Lower leg skin (tissue), 4 donors: ENCODE measurements around the gene NUDT16L1. TPM values are rescaled to one million over a fixed set of nuclear protein-coding genes. Genes with fewer than 3 reads are reported as not detected.
"Not testable (repeated sequence)": the region's sequence is repeated elsewhere in the genome, so short reads cannot be mapped to it uniquely, and the experiment has no call there.

Source experiments
- DNase-seq, 2 donors: peaks; one replicate each; pipeline ENCODE4 v3.0.0-alpha.2; 2019; ENCODE audit warnings: low spot score in 2 of 2
- H3K4me3 ChIP-seq: fragments of 200-600 bp; sonication (generic); 2 replicates; pipeline ENCODE4 v1.5.1; 2017; ENCODE audit warnings: mild to moderate bottlenecking, low read depth; ENCODE audit not compliant: poor library complexity, severe bottlenecking
- POLR2A ChIP-seq, 2 donors: fragments of 450-650 bp; IDR thresholded peaks; one replicate each; pipeline ENCODE4 v1.6.1; 2016 to 2017; ENCODE audit warnings: antibody characterized with exemption in 2 of 2, mild to moderate bottlenecking in 1 of 2, moderate library complexity in 1 of 2
- WGBS, 2 donors: methylation state at CpG; one replicate each; pipeline ENCODE4 v1.1.5; 2018; 5-methylcytosine and 5-hydroxymethylcytosine counted together
- intact Hi-C: fragments of 100-400 bp; cut with DNase I; formaldehyde crosslinking; loops from one replicate; pipeline ENCODE4 v1.15.0; 2023; ENCODE audit warnings: low total_unique reads
- total RNA-seq, 4 donors: library from RNA; depleted of rRNA; stranded (reverse); fragments of >200 nt; gene quantifications; one replicate each; pipeline ENCODE4 v1.1.0, GENCODE V29; 2016
- TF ChIP-seq, protein P1 (sequence below), 3 donors: fragments of 450-650 bp; IDR thresholded peaks; one replicate each; pipeline ENCODE4 v1.5.1; 2016; ENCODE audit warnings: antibody characterized with exemption in 3 of 3, mild to moderate bottlenecking in 3 of 3, moderate library complexity in 2 of 3

The NUDT16L1 gene
- 10 to 100 TPM; 18.5 to 27.8 (median 23.6) TPM for total RNA-seq

DNA sequence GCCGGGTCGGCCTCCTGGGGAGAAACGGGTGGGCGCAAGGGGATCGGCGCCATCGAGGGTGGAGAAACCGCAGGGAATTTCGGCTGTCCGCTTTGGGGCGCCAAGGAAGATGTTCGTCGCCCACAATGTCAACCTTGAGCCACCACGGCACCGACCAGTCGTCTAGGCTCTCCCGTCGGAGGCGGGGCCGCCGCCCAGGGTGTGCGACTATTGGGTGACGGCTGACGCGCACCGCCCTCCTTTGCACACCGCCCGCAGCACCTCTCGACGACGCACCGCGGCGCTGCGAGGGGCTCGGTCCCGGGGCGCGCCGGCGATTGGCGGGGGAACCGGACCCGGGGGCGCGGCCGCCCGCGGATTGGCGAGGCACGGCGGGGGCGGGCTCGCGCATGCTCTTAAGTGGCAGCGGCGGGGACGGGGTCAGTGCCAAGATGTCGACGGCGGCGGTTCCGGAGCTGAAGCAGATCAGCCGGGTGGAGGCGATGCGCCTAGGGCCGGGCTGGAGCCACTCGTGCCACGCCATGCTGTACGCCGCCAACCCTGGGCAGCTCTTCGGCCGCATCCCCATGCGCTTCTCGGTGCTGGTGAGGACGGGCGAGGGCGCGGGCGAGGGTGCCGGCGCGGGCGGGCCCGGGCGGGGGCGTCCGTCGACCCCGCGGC lies at the start of gene NUDT16L1:
TSS of gene NUDT16L1 (plus strand) at position 267 of the 660 bp plus-strand sequence. CDS start at position 432, 165 bp downstream.
- intact Hi-C loops: no loop called here
- WGBS, 2 donors: 0% methylated on average over 23 to 44 of the region's 91 CpGs
- H3K4me3 ChIP-seq: peak within 1 kb of the TSS; percentile 91
- DNase-seq: peak; percentile 95 to 99
- TF ChIP-seq, protein P1, sequence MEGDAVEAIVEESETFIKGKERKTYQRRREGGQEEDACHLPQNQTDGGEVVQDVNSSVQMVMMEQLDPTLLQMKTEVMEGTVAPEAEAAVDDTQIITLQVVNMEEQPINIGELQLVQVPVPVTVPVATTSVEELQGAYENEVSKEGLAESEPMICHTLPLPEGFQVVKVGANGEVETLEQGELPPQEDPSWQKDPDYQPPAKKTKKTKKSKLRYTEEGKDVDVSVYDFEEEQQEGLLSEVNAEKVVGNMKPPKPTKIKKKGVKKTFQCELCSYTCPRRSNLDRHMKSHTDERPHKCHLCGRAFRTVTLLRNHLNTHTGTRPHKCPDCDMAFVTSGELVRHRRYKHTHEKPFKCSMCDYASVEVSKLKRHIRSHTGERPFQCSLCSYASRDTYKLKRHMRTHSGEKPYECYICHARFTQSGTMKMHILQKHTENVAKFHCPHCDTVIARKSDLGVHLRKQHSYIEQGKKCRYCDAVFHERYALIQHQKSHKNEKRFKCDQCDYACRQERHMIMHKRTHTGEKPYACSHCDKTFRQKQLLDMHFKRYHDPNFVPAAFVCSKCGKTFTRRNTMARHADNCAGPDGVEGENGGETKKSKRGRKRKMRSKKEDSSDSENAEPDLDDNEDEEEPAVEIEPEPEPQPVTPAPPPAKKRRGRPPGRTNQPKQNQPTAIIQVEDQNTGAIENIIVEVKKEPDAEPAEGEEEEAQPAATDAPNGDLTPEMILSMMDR (IDR thresholded peaks at IDR 0.05): no peak
- no peak for TF ChIP-seq POLR2A (IDR thresholded peaks at IDR 0.05)

DNA sequence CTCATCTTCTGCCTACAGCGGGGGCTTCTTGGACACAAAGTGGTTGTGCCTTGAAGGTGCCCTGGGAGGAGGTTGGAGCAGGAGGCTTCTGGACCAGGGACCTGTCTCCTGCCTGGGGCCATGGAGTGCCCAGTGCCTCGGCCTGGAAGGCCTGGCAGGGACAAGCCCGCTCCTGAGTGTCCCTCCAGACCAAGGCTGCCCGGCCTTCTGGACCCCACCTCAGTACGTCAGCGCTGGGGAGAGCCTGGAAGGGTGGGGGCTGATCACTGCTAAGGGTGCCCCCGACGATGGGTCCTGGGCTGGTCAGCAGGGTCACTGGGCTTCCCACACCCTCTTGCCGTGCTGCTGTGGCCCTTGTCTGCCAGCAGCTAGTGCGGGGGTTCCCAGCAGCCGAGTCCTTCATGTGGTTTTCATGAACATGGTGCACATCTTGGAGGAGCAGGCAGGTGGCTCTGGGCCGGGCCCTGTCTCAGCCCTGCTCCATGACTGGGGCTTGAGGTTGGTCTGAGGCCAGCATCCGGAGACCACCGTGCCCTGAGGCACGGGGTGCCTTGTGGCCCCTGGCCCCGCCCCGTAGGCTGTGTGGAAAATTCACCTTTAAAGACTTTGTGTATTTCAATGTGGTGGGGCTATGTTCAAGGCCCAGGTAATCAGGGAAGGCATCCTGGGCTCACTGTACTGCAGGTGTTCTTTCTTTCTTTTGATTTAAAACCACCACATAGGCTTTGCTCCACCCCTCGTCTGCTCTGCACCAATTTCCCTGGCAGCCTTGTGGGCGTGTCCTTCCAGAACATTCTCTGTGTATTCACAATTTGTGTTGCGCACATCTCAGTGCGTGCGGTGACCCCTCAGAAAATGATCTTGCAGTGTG lies 46.4 kb upstream of the NUDT16L1 start:
- intact Hi-C loops: no loop called here
- TF ChIP-seq POLR2A (IDR thresholded peaks at IDR 0.05): no peak
- TF ChIP-seq, protein P1 (IDR thresholded peaks at IDR 0.05): no peak
- no peak overlapping the region for H3K4me3 ChIP-seq
- WGBS, 2 donors: 92 to 94% methylated on average over 17 to 18 of the region's 22 CpGs
- no peak for DNase-seq

DNA sequence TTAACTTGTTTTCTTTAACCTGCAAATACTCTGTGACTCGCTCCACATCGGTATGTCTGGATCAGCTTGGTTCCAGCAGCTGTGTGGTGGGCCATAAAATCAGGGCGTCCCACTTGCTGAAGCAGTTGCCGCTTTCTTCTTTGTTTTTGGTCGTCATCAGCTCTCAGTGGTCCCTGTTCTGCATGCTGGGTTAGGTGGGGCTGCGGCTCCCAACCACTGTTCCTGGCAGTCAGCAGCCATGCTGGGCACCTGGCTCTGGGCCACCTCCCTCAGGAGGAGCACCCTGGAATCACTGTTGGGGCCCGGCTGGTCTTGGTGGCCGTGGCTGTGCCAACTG lies 45.8 kb upstream of the NUDT16L1 start:
- no peak for TF ChIP-seq POLR2A (IDR thresholded peaks at IDR 0.05)
- TF ChIP-seq, protein P1 (IDR thresholded peaks at IDR 0.05): no peak
- intact Hi-C loops: no loop called here
- H3K4me3 ChIP-seq: no peak overlapping the region
- 94 to 95% methylated on average over 8 of the region's 8 CpGs for WGBS, 2 donors
- DNase-seq: no peak

DNA sequence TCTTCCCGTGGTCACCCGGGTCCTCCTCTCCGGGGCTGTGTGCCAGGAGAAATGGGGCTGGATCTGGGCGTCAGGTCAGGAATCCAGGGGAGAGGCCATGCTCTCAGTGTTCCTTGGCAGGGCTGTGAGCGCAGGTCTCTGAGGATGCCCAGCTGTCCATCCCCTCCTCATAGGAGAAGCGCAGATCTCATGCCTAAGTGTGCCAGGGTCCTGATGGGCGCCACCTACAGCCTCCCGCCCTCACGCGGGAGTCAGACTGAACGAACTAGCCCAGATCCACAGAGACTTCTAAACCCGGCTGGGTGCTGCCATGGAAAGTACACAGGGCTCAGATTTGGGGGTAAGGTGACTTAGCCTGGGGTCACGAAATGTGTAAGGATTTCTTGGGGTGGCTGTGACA lies 44.4 kb upstream of the NUDT16L1 start:
- intact Hi-C loops: no loop called here
- TF ChIP-seq POLR2A (IDR thresholded peaks at IDR 0.05): no peak
- TF ChIP-seq, protein P1 (IDR thresholded peaks at IDR 0.05): no peak
- WGBS, 2 donors: 94 to 95% methylated on average over 13 of the region's 13 CpGs

DNA sequence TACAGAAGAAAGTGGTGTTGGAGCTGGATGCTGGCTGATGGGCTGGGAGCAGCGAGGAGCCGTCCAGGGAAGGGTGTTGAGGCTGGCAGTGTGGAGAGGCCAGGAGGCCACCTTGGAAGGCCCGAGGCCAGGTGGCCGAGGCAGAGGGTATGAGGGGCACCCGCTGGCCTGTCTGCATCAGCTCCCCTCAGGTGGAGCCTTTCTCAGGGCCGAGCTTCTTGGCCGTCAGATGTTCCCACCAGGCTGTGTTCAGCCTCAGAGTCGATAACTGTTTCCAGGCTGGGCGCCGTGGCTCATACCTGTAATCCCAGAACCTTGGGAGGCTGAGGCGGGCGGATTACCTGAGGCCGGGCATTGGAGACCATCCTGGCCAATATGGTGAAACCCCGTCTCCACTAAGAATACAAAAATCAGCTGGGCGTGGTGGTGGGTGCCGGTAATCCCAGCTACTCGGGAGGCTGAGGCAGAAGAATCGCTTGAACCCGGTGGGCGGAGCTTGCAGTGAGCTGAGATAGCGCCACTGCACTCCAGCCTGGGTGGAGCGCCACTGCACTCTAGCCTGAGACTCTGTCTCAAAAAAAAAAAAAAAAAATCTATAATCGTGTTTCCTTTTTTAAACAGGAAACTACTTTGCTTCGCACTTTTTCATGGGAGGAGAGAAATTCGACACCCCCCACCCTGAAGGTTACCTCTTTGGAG lies 43.5 kb upstream of the NUDT16L1 start:
- H3K4me3 ChIP-seq: no peak overlapping the region
- no peak for DNase-seq
- intact Hi-C loops: no loop called here
- 91 to 92% methylated on average over 23 to 25 of the region's 25 CpGs for WGBS, 2 donors
- TF ChIP-seq POLR2A (IDR thresholded peaks at IDR 0.05): no peak
- TF ChIP-seq, protein P1 (IDR thresholded peaks at IDR 0.05): no peak

More for the DNA sequence above, 44.4 kb upstream of the NUDT16L1 start:
- H3K4me3 ChIP-seq: no peak overlapping the region
- no peak for DNase-seq

DNA sequence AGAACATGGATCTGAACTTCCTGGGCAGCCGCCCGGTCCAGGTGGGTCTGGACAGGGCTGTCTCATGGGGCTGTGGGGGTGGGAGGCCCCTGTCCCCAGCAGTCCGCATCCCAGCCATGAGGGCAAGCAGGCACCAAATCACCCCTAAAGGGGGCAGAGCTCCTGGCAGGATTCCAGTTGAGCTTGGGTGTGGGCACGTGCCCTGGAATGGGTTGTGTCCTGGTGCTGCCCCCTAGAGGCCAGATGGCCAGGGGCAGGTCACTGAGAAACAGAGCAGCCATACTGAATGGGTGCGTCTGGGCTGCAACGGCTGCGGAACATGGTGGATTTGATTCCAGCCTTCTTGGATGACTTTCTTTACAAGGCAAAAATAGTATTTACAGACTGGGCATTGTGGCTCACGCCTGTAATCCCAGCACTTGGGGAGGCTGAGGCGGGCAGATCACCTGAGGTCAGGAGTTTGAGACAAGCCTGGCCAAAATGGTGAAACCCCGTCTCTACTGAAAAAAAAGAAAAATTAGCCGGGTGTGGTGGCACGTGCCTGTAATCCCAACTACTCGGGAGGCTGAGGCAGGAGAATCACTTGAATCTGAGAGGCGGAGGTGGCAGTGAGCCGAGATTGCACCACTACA lies 42.8 kb upstream of the NUDT16L1 start:
- H3K4me3 ChIP-seq, intact Hi-C loops, DNase-seq: not testable (repeated sequence)
- 87% methylated on average over 15 of the region's 15 CpGs for WGBS, 2 donors
